ENCODE data around the gene C14orf93. TPM values are rescaled to one million over a fixed set of nuclear protein-coding genes. Genes with fewer than 3 reads are reported as not detected.
A peak's percentile ranks its signal among the peaks of the same experiment; 100 is the strongest.
"Not testable (repeated sequence)": the region's sequence is repeated elsewhere in the genome, so short reads cannot be mapped to it uniquely, and the experiment has no call there.

Gene C14orf93
- total RNA-seq, 1 experiment from 2014 or later = 8.2 TPM

DNA sequence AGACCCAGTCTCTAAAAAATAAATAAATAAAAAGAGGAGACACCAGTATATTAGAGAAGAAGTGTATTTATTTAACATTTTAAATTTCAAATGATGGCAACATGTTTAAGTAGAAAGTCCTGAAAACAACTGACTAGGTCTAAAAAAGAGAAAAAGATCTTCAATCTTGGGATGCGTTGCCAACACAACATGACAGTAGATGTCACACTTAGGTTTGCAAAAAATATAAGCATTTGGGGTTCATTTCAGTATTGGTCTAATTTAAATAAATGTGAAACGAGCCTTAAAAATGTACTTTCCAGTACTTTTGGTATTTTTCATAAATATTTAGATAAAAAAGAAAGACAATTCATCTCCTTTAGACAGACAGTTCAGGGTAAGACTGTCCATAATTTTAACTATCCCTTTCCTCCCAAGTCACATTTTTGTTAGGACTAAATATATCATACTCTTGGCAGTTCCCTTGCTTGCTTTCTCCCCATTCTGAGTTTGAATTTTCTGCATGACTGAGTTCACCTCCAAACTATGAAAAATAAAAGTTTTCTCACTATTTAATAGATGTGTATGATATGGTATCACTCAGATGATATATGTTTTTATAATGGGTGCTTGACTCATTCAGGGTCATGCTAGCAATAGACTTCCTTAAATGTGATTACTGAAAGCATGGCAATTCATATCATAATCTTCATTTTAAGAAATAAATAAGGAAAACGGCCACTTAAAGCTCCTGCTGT, 4.3 kb downstream of the C14orf93 start:
- no peak for DNase-seq (ENCODE audit: low read depth, low spot score)
- in situ Hi-C loops (cut with HindIII; ENCODE audit: low pct_unique_long_range_greater_than_20kb, low sequenced_read_pairs) = no loop called here

DNA sequence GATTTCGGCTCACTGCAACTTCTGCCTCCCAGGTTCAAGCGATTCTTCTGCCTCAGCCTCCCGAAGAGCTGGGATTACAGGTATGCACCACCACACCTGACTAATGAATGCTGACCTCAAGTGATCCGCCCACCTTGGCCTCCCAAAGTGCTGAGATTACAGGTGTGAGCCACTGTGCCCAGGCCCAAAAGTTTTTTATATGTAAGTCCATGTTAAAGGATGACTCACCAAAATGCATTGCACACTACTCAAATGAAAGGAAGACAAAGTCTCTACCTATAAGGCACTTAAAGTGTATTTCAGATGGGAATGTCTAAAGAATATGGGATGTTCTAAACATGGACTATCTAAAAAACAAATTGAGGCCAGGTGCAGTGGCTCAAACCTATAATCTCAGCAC, 5.7 kb downstream of the C14orf93 start:
- in situ Hi-C loops (cut with HindIII; ENCODE audit: low pct_unique_long_range_greater_than_20kb, low sequenced_read_pairs); DNase-seq (ENCODE audit: low read depth, low spot score): not testable (repeated sequence)

DNA sequence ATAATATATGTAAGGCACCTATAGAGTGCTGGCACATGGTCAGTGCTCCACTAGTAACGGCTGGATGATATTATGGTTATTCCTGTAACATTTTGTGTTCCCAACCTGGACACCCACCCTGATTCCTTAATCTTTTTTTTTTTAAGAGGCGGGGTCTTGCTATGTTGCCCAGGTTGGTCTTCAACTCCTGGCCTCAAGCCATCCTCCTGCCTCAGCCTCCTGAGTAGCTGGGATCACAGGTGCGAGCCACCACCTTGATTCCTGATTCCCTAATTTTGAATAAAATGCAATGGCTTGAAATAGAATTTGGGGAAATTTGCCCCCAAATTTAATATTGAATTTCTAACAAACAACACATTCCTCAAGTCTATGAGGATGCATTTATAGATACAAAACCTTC, 7.4 kb downstream of the C14orf93 start:
- in situ Hi-C loops (cut with HindIII; ENCODE audit: low pct_unique_long_range_greater_than_20kb, low sequenced_read_pairs) = no loop called here
- DNase-seq (ENCODE audit: low read depth, low spot score) = no peak

DNA sequence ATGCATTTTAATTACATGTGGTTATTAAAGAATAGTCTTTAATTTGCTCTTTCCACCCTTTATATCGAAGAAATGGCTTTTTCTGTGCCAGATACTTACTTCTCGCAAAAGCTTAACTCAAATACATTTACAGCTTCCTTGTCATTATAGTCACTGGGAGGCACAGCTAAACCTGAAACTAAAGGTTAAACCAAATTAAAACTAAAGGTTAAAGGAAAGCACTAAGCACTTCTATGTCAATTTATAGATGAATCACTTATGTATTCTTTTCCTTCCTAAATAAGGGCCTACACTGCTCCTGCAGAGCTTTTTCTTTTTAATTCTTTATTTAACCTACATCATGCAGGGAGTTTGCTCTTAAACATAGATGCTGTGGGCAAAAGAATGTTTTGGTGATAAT, 9.1 kb downstream of the C14orf93 start:
- in situ Hi-C loops (cut with HindIII; ENCODE audit: low pct_unique_long_range_greater_than_20kb, low sequenced_read_pairs) = no loop called here
- DNase-seq (ENCODE audit: low read depth, low spot score) = no peak

DNA sequence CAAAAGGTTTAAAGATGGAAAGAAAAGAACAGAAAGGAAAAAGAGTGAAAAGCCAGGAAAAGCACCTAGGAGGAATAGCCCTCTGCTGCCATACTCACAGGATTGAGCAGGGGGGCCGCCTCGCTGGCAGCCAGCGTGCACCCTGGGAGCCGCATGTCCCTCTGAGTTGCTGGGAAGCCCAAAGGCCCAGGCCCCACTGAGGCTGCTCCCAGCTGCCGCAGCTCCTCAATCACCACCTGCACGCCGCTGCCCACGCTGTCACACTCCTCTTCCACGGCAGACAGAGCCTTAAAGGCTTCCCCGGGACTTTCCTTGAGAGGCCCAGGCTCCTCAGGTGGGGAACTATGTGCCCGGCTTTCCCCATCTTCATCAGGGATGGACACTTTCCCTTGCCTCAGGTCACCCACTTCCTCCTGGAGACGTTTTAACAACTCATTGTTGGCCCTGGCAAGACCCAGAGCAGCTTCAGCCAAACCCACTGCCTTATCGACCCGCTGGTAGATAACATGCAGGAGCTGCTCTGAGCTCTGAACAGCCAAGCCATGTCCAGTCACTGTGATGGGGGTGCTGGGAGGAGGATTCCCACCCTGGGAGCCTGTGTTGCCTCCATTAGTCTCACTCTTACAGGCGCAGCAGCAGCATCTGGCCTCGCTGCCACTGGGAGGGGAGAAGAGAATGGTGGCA, 11.5 kb downstream of the C14orf93 start:
- in situ Hi-C loops (cut with HindIII; ENCODE audit: low pct_unique_long_range_greater_than_20kb, low sequenced_read_pairs) = no loop called here
- no peak for DNase-seq (ENCODE audit: low read depth, low spot score)

DNA sequence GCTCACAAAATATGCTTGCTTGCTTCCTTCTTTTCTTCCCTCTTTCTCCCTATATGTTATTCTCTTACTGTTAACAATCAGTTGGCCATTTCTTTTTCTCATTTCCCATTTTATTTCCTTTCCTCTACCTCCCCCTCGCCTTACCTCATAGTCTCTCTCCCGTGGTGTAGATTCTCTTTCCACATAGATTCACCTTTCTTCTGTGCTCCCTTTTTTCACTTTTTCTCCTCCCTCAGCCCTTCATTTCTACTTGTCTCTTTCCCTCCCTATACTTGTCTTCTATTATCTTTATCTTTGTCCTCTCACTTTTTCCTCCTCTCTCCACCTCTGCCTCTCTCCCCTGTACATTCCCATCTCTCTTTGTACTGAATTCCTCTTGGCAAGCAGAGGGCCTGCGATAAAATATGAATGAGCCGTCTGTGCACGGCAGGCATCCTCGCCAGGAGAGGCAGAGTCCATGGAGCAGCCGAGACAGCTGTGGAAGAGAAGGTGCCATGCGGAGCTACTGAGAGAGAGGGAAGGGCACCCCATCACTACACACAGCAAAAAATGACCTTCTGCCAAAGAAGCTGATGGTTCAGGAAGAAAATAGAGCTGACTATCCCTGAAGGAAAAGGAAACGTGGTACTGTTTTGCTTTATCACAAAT, 12.1 kb downstream of the C14orf93 start:
- no peak for DNase-seq (ENCODE audit: low read depth, low spot score)
- in situ Hi-C loops (cut with HindIII; ENCODE audit: low pct_unique_long_range_greater_than_20kb, low sequenced_read_pairs) = no loop called here

DNA sequence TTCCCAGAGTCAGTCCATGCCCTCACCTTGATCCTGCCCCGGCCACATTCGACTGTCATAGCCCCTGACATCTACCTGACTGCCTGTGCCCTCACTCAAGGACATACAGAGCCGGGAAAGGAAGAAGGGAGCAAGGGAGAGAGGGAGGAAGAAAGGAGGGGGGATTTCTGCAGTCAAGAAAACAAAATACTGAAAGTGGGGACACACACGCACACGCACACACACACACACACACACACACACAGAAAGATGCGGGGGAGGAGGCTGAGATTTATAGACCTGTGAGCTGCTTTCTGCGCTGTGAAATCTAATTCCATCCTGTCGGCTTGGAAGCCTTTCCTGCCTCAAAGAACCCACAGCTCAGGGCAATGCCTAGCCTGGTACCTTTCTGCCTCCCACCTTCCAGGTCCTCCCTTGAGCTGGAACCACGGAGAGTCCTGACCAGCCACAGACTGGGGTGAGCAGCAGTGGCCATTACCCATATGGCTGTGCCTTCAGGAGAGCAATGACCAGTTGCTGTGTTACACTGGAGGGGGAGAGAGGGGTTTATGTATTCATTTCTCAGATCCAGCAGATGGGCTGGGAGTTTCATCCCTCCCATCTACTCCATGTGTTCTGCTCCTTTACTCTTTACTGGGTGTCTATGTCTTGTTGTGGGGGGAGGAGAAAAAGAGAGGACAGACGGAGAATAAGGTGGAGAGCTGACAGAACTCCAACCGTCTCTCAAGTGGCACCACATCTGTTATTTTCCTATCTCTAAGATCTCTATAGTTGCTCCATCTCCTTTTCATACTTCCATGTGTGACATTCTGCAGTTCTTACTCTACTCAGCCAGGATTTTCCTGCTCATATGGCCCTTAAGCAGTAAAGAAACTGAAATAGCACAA, 12.9 kb downstream of the C14orf93 start:
- in situ Hi-C loops (cut with HindIII; ENCODE audit: low pct_unique_long_range_greater_than_20kb, low sequenced_read_pairs) = no loop called here
- no peak for DNase-seq (ENCODE audit: low read depth, low spot score)

DNA sequence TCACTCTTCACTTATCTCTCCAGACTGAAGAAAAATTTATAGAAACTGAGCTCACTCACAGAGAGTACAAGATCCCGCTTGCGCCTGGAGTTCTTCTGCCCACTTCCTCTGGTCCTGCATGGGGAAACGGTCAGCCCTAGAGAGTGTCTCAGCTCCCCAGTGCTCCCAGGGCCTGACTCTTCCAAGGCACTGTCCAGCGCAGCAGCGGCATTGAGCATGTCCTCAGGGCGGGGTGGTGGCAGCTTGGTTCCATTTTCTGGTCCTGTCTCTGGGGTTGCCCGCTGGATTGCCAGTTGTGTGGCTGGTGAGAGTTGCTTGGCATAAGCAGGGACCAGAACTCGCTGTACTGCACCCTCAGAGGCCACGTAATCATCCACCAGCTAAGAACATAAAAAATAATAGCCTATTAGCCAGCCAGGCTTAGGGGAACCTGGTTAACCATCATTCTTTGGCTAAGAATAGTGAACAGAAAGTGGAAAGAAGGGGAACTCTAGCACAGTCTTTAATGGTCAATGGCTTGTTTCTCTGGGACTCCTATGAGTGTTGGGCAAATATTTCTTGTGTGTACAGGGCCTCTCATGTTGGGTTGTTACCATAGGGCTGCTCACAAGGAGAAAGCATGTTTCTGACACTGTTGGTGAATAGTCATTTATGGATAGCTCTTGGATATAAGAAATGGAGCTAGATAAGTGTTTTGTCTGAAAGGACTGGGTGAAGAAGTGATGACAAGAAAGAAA, 13.9 kb downstream of the C14orf93 start:
- no peak for DNase-seq (ENCODE audit: low read depth, low spot score)
- in situ Hi-C loops (cut with HindIII; ENCODE audit: low pct_unique_long_range_greater_than_20kb, low sequenced_read_pairs) = no loop called here

DNA sequence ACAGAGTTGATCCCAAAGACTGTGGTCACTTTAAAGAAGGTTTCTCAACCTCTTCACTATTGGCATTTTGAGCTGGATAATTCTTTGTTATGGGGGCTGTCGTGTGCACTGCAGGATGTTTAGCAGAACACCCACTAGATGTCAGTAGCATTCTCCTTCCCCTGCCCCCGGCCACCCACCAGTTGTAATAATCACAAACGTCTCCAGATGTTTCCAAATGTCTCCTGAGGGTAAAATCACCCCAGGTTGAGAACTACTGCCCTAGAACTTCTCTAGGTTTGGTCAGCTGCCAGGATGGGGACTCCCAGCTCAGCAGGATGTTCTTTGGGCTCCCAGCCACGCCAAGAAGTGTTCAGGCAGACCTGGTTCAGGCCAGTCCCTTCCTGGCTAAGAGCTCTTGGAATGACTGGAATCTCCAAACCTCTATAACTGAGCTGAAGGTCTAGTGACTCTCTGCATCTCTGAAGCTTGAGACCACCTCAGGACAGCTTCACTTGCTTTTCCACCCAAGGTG, 15.1 kb downstream of the C14orf93 start:
- in situ Hi-C loops (cut with HindIII; ENCODE audit: low pct_unique_long_range_greater_than_20kb, low sequenced_read_pairs) = no loop called here
- peak; percentile 62 for DNase-seq (ENCODE audit: low read depth, low spot score)

DNA sequence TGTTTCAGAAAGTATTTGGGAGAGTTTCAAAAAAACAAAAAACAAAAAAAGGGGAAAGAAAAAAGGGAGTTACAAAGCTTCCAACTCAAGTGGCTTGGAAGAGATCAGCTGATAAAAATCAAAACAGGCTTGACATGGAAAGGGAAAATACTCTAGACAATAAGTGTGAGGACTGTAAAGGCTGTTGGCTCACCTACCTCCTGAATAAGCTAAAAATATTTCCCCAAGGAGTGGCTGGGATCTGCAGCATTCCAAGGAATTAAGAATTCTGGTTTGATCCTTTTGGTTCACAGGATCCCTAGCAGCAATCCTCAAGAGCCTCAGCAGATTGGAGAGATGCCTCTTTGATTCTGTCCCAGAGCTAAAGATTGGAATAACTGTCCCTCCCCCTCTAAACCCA, 16.4 kb downstream of the C14orf93 start:
- in situ Hi-C loops (cut with HindIII; ENCODE audit: low pct_unique_long_range_greater_than_20kb, low sequenced_read_pairs) = no loop called here
- no peak for DNase-seq (ENCODE audit: low read depth, low spot score)

DNA sequence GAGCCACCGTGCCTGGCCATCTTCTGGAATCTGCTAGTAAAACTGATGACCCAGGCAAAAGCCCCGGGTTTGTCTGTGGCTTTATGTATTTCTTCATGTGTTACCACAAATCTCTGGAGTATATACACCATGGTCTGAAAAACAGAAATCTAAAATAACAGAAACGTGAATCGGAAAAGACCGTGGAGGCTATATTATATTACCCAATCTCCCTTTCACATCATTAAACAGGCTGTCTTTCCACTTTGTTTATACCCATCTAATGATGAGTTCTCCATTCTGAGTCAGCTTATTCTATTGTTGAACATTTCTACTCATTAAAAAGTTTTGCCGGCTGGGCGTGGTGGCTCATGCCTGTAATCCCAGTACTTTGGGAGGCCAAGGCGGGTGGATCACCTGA, 18.1 kb downstream of the C14orf93 start:
- in situ Hi-C loops (cut with HindIII; ENCODE audit: low pct_unique_long_range_greater_than_20kb, low sequenced_read_pairs) = no loop called here
- DNase-seq (ENCODE audit: low read depth, low spot score) = no peak

DNA sequence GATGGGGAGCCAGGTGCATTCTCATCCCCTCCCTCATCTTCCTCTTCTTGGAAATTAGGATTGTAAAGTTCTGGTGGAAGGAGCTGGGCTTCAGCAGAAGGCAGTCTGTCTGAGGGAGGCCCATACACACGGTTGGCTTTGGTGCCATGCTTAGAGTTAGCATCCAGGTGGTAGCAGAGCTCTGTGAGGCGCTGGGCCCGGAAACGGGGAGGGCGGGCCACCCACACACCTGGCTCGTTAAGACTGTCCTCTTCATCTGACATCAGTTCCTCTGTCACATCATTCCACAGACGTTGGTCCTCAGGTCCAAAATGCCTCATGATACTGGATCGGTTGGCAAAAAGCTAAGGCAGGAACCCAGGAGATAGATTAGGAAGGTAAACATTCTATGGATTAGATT, 22.7 kb downstream of the C14orf93 start:
- in situ Hi-C loops (cut with HindIII; ENCODE audit: low pct_unique_long_range_greater_than_20kb, low sequenced_read_pairs) = no loop called here
- no peak for DNase-seq (ENCODE audit: low read depth, low spot score)

DNA sequence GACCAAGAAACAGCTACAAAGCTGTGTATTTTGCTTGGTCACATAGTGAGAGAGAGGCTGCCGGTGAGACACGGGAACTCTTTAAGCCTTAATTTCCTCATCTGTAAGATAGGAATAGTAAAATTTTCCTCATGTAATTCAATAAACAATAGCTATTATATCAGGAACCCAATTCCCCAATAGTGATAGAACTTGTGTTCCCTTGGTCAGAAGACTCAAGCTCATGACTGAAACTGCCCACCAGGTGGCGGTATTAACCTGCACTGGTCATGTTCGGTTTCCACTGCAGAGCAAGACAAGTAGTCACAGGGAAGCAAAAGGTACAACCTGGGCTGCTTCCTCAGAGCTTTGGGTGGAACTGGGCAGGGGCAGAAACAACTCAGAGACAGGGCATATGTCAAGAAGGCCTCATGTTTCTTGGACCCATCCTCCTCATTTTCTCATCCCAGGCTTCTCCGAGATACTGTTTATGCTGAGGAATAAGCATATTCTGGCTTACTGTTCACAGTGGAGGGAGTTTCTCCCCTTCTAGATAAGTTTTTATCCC, 23.4 kb downstream of the C14orf93 start:
- in situ Hi-C loops (cut with HindIII; ENCODE audit: low pct_unique_long_range_greater_than_20kb, low sequenced_read_pairs) = no loop called here

DNA sequence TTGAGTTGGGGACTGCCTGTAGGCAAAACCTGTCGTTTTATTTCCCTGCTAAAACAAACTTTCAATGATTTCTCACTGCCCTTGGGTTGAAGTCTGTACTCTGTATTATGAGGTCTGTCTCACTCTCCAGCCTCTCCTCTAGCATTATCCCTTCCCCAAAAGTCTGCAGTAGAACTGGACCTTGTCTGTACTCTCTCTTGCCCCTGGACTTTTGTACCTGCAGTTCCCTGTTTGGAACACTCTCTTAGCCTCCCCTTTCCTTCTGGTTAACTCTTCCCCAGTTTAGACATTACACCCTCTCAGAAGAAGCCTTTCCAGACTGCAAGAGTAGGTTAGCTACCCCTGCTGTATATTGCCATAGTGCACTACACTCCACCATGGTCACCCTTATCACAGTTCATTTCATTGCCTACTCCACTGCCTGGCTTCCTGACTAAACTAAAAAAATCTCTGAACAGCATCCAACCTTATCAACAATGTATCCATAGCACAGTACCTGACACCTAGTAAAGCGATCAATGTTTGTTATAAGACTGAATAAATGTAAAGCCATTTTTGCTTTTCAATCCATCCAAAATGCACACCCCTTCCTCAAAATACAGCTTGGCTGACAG, 23.9 kb downstream of the C14orf93 start:
- DNase-seq (ENCODE audit: low read depth, low spot score) = no peak
- in situ Hi-C loops (cut with HindIII; ENCODE audit: low pct_unique_long_range_greater_than_20kb, low sequenced_read_pairs) = no loop called here

More for the DNA sequence above, 23.4 kb downstream of the C14orf93 start:
- DNase-seq (ENCODE audit: low read depth, low spot score) = peak; percentile 83

DNA sequence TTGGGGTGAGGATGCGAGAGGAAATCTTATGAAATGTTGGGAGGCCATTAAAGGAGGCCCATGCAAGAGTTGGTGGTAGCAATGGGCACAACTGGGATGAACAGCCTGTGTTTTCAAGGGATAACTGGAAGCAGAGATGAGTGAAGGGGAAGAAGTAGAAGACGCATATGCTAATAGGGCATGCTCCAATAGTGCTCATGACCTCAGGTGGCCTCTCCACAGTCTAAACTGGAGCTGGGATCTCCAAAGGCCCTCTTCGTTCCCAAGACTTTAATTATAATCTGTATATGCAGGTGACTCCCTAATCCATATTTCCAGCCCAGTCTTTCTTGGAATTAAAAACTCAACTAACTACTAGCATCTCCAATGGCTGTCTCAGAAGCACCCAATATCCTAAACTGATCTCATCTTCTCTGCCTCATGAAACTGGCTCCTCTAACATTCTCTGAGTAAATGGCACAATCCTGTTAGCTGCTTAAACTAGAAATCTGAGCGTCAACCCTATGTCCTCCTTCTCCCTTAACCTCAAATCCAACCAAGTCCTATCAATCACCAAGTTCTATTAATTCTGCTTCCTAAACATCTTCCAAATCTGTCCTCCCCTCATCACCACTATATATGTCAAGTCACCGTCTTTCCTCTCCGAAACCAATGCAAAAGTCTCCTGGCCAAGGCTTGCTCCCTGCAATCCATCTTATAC, 24.8 kb downstream of the C14orf93 start:
- DNase-seq (ENCODE audit: low read depth, low spot score) = no peak
- in situ Hi-C loops (cut with HindIII; ENCODE audit: low pct_unique_long_range_greater_than_20kb, low sequenced_read_pairs) = no loop called here
